GM12878 (cell line): ENCODE results near the gene QPCT. TPM values are rescaled to one million over a fixed set of nuclear protein-coding genes. Genes with fewer than 3 reads are reported as not detected.

ENCODE experiments used
- ATAC-seq: fragments of 200-7000 bp; cut with Tn5 transposase; 3 replicates; pipeline ENCODE4 v1.9.1; 2020; ENCODE audit warnings: mild to moderate bottlenecking, moderate library complexity
- BruUV-seq: library from RNA; stranded (reverse); fragments of 400-500 nt; replicated peaks from 2 replicates; lab custom pipeline; 2021; lab: Mats Ljungman, UMichigan
- CTCF ChIA-PET: fragments of 300-600 bp; sonication (Branson Sonifier 250); formaldehyde crosslinking; extraction: SDS; loops from one replicate; lab custom pipeline; 2021; ENCODE audit warnings: inconsistent platforms; lab: Yijun Ruan, JAX
- POLR2A ChIA-PET: fragments of 350-600 bp; formaldehyde crosslinking; extraction: SDS; loops from one replicate; lab custom pipeline; 2021; ENCODE audit warnings: inconsistent platforms; lab: Charles Lee
- RAD21 ChIA-PET: fragments of 300-600 bp; sonication (Branson Sonifier 250); formaldehyde crosslinking; loops from one replicate; lab custom pipeline; 2023; ENCODE audit warnings: antibody characterized with exemption; ENCODE audit not compliant: unreplicated experiment; lab: Charles Lee
- SMC1A ChIA-PET: fragments of 300-600 bp; sonication (Branson Sonifier 250); formaldehyde crosslinking; loops from one replicate; lab custom pipeline; 2023; ENCODE audit not compliant: unreplicated experiment, uncharacterized antibody; lab: Charles Lee
- DNase-seq: peaks from one replicate; pipeline ENCODE4 v3.0.0-alpha.2; 2011; ENCODE audit warnings: low read depth, low spot score
- FAIRE-seq: peaks from 3 replicates; lab custom pipeline; 2011; peaks lifted over from hg19 to GRCh38; lab: Jason Lieb, UNC
- H2AFZ ChIP-seq: 2 replicates; pipeline ENCODE4 v1.6.0; 2011; ENCODE audit warnings: low read depth, low read length, control low read depth; ENCODE audit not compliant: control insufficient read depth
- H3K27ac ChIP-seq: 2 replicates; pipeline ENCODE4 v1.5.1; 2011; ENCODE audit warnings: control low read depth; ENCODE audit not compliant: control insufficient read depth, insufficient read depth
- H3K27me3 ChIP-seq, 2 experiments: replicated peaks in 1 of 2; 2 replicates each; pipeline versions ENCODE4 v1.6.0 to v1.6.1; 2011; ENCODE audit warnings: low read length in 1 of 2; ENCODE audit not compliant: control insufficient read depth in 2 of 2, insufficient read depth in 2 of 2
- H3K36me3 ChIP-seq, 2 experiments: 2 replicates each; pipeline ENCODE4 v1.5.1; 2011; ENCODE audit warnings: low read length in 1 of 2; ENCODE audit not compliant: control insufficient read depth in 2 of 2, insufficient read depth in 2 of 2
- H3K4me1 ChIP-seq: 2 replicates; pipeline ENCODE4 v1.6.1; 2011; ENCODE audit warnings: mild to moderate bottlenecking, low read length, moderate library complexity, mixed read lengths; ENCODE audit not compliant: control insufficient read depth, insufficient read depth
- H3K4me2 ChIP-seq: 2 replicates; pipeline ENCODE4 v1.6.0; 2011; ENCODE audit warnings: control low read depth; ENCODE audit not compliant: control insufficient read depth, insufficient read depth
- H3K4me3 ChIP-seq: fragments of 200-600 bp; sonication (generic); 2 replicates; pipeline ENCODE4 v1.5.1; 2016
- H3K79me2 ChIP-seq: 2 replicates; pipeline ENCODE4 v1.6.0; 2011; ENCODE audit warnings: low read length; ENCODE audit not compliant: control insufficient read depth, insufficient read depth
- H3K9ac ChIP-seq: 2 replicates; pipeline ENCODE4 v1.8.0; 2011; ENCODE audit warnings: low read length, control low read depth, mixed read lengths; ENCODE audit not compliant: control insufficient read depth, insufficient read depth
- H3K9me3 ChIP-seq: replicated peaks from 3 replicates; pipeline ENCODE4 v1.5.1; 2011; ENCODE audit warnings: mild to moderate bottlenecking, low read length; ENCODE audit not compliant: control insufficient read depth, insufficient read depth
- H4K20me1 ChIP-seq: 2 replicates; pipeline ENCODE4 v1.6.0; 2011; ENCODE audit not compliant: control insufficient read depth, insufficient read depth
- ATF7 ChIP-seq: fragments of 450-650 bp; IDR thresholded peaks from 2 replicates; pipeline ENCODE4 v1.6.1; 2016; ENCODE audit warnings: low read depth, mild to moderate bottlenecking
- BCL11A ChIP-seq: IDR thresholded peaks from 2 replicates; pipeline ENCODE4 v1.6.1; 2011; ENCODE audit warnings: low read depth, low read length
- IRF4 ChIP-seq: IDR thresholded peaks from 2 replicates; pipeline ENCODE4 v1.6.1; 2011; ENCODE audit warnings: low read depth, low read length
- MTA2 ChIP-seq: fragments of 450-650 bp; IDR thresholded peaks from 2 replicates; pipeline ENCODE4 v1.6.1; 2016; ENCODE audit warnings: low read depth, mild to moderate bottlenecking, moderate library complexity
- NR2C2 ChIP-seq: IDR thresholded peaks from 2 replicates; pipeline ENCODE4 v1.6.1; 2011; ENCODE audit warnings: borderline replicate concordance, low read depth; ENCODE audit not compliant: control insufficient read depth, insufficient read length
- NR2F1 ChIP-seq: fragments of 450-650 bp; conservative IDR thresholded peaks from 2 replicates; pipeline ENCODE4 v1.6.1; 2017; ENCODE audit warnings: mild to moderate bottlenecking
- RAD51 ChIP-seq: fragments of 450-650 bp; IDR thresholded peaks from 2 replicates; pipeline ENCODE4 v1.6.1; 2016; ENCODE audit warnings: moderate library complexity, mild to moderate bottlenecking, inconsistent platforms
- TAF1 ChIP-seq: IDR thresholded peaks from 2 replicates; pipeline ENCODE4 v1.6.1; 2011; ENCODE audit warnings: mild to moderate bottlenecking, low read depth, low read length, borderline replicate concordance
- in situ Hi-C: fragments of 300-500 bp; cut with MboI; formaldehyde crosslinking; loops from 9 replicates; pipeline ENCODE4 v1.14.3; 2018; ENCODE audit warnings: mixed read lengths
- intact Hi-C: fragments of 100-400 bp; cut with micrococcal nuclease; formaldehyde crosslinking; loops from one replicate; pipeline ENCODE4 v1.14.2; 2022; ENCODE audit not compliant: unreplicated experiment
- polyA plus RNA-seq, 11 experiments: library from polyadenylated mRNA; depleted of rRNA in 4 of 11; unstranded in 6 of 11; stranded (reverse) in 5 of 11; fragments of >200 nt; fragmentation: Nextera tagmentation in 4 of 11; fragmentation: Illumina TruSeq in 1 of 11; extraction: Ambion mirVana in 4 of 11; extraction: Trizol in 1 of 11; gene quantifications; 1 replicate in 1 of 11; 2 replicates in 10 of 11; pipeline versions ENCODE4 v1.2.1 to v1.2.3, GENCODE V29; 2011 to 2016; ENCODE audit warnings: inconsistent platforms in 2 of 11, missing spikeins in 2 of 11, low read depth in 1 of 11
- total RNA-seq, 4 experiments: library from RNA; depleted of rRNA in 3 of 4; stranded (reverse); fragments of >200 nt in 3 of 4; fragmentation: Illumina TruSeq in 1 of 4; extraction: Trizol in 1 of 4; gene quantifications; 2 replicates each; pipeline versions ENCODE4 v1.2.1 to v1.2.3, GENCODE V29; 2013 to 2021
- TF ChIP-seq, protein P1 (sequence below): fragments of 450-650 bp; IDR thresholded peaks from 2 replicates; pipeline ENCODE4 v1.6.1; 2018; ENCODE audit warnings: borderline replicate concordance, mild to moderate bottlenecking; ENCODE audit not compliant: partially characterized antibody
- TF ChIP-seq, protein P2 (sequence below): IDR thresholded peaks from 2 replicates; pipeline ENCODE4 v1.6.1; 2012; ENCODE audit warnings: mild to moderate bottlenecking, low read depth, low read length

QPCT gene
- total and polyA plus RNA-seq, 10 of the 15 experiments (the other 5 are each of a cell fraction or from before 2014, with no cell fraction given), result 0.14 to 0.86 (median 0.18) TPM; not detected in 1

DNA sequence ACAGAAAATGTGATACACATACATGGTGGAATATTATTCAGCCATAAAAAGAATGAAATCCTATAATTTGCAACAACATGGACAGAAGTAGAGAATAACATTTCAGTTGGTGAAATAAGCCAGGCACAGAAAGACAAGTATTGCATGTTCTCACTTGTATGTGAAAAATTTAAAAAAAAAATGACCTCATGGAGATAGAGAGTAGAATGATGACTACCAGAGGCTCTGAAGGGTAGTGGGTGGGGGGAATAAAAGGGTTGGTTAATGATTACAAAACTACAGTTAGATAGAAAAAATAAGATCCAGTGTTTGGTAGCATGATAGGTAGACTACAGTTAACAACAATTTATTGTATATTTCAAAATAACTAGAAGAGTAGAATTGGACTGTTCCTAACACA, 44.3 kb upstream of the QPCT start:
- no peak overlapping the region for H3K4me2 ChIP-seq
- FAIRE-seq (no peak), ATAC-seq (no peak), DNase-seq (no peak)
- no peak overlapping the region for H3K4me3 ChIP-seq
- H3K27me3 ChIP-seq, result no peaks in the 10 kb centered on the region
- H3K4me1 ChIP-seq, result no peaks in the 10 kb centered on the region
- CTCF ChIA-PET, result no interaction called here
- no peaks in the 10 kb centered on the region for H4K20me1 ChIP-seq
- no peak overlapping the region for H3K9ac ChIP-seq
- TF ChIP-seq RAD51 (no peak), NR2C2 (no peak), NR2F1 (no peak), TAF1 (no peak), BCL11A (no peak), ATF7 (no peak), MTA2 (no peak), IRF4 (no peak)
- TF ChIP-seq, protein P1, sequence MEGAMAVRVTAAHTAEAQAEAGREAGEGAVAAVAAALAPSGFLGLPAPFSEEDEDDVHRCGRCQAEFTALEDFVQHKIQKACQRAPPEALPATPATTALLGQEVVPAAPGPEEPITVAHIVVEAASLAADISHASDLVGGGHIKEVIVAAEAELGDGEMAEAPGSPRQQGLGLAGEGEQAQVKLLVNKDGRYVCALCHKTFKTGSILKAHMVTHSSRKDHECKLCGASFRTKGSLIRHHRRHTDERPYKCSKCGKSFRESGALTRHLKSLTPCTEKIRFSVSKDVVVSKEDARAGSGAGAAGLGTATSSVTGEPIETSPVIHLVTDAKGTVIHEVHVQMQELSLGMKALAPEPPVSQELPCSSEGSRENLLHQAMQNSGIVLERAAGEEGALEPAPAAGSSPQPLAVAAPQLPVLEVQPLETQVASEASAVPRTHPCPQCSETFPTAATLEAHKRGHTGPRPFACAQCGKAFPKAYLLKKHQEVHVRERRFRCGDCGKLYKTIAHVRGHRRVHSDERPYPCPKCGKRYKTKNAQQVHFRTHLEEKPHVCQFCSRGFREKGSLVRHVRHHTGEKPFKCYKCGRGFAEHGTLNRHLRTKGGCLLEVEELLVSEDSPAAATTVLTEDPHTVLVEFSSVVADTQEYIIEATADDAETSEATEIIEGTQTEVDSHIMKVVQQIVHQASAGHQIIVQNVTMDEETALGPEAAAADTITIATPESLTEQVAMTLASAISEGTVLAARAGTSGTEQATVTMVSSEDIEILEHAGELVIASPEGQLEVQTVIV, result no peak
- TF ChIP-seq, protein P2, sequence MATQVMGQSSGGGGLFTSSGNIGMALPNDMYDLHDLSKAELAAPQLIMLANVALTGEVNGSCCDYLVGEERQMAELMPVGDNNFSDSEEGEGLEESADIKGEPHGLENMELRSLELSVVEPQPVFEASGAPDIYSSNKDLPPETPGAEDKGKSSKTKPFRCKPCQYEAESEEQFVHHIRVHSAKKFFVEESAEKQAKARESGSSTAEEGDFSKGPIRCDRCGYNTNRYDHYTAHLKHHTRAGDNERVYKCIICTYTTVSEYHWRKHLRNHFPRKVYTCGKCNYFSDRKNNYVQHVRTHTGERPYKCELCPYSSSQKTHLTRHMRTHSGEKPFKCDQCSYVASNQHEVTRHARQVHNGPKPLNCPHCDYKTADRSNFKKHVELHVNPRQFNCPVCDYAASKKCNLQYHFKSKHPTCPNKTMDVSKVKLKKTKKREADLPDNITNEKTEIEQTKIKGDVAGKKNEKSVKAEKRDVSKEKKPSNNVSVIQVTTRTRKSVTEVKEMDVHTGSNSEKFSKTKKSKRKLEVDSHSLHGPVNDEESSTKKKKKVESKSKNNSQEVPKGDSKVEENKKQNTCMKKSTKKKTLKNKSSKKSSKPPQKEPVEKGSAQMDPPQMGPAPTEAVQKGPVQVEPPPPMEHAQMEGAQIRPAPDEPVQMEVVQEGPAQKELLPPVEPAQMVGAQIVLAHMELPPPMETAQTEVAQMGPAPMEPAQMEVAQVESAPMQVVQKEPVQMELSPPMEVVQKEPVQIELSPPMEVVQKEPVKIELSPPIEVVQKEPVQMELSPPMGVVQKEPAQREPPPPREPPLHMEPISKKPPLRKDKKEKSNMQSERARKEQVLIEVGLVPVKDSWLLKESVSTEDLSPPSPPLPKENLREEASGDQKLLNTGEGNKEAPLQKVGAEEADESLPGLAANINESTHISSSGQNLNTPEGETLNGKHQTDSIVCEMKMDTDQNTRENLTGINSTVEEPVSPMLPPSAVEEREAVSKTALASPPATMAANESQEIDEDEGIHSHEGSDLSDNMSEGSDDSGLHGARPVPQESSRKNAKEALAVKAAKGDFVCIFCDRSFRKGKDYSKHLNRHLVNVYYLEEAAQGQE, result no peak
- no peak overlapping the region for H3K27ac ChIP-seq
- no TSS peak for BruUV-seq
- no peaks in the 10 kb centered on the region for H3K79me2 ChIP-seq
- RAD21 ChIA-PET, result no interaction called here
- H2AFZ ChIP-seq, result no peak overlapping the region
- in situ Hi-C loops, result no loop called here
- SMC1A ChIA-PET, result no interaction called here
- no peaks in the 10 kb centered on the region; the same call in 2 of the 3 replicates for H3K9me3 ChIP-seq
- POLR2A ChIA-PET, result no interaction called here
- H3K36me3 ChIP-seq, result no peaks in the 10 kb centered on the region
- intact Hi-C loops, result no loop called here
